IMR-90 (cell line): ENCODE data around the gene CDHR3. TPM values are rescaled to one million over a fixed set of nuclear protein-coding genes. Genes with fewer than 3 reads are reported as not detected.

Source experiments
- ATAC-seq: fragments of 200-7000 bp; cut with Tn5 transposase; 2 replicates; pipeline ENCODE4 v1.9.1; 2020; ENCODE audit warnings: low read depth, mild to moderate bottlenecking, moderate library complexity
- BruUV-seq: library from RNA; stranded (reverse); fragments of 400-500 nt; replicated peaks from 2 replicates; lab custom pipeline; 2021; lab: Mats Ljungman, UMichigan
- CTCF ChIA-PET: fragments of 300-600 bp; formaldehyde crosslinking; extraction: SDS; loops from one replicate; lab custom pipeline; 2021; ENCODE audit warnings: antibody characterized with exemption; lab: Yijun Ruan, JAX
- POLR2A ChIA-PET: fragments of 300-600 bp; sonication (Branson Sonifier 250); formaldehyde crosslinking; loops from one replicate; lab custom pipeline; 2022; ENCODE audit warnings: antibody characterized with exemption; ENCODE audit not compliant: unreplicated experiment; lab: Charles Lee
- DNase-seq: peaks from one replicate; pipeline ENCODE4 v3.0.0; 2013
- H2AFZ ChIP-seq: replicated peaks from 2 replicates; pipeline ENCODE3; 2013; ENCODE audit warnings: low read length, mild to moderate bottlenecking; ENCODE audit not compliant: poor library complexity
- H2AK5ac ChIP-seq: 2 replicates; pipeline ENCODE4 v1.6.1; 2013; ENCODE audit warnings: low read depth, low read length, inconsistent platforms
- H2AK9ac ChIP-seq: replicated peaks from 2 replicates; pipeline ENCODE3; 2013; ENCODE audit warnings: mild to moderate bottlenecking, low read depth, low read length, moderate library complexity; ENCODE audit not compliant: poor library complexity
- H2BK120ac ChIP-seq: 2 replicates; pipeline ENCODE4 v1.6.1; 2013; ENCODE audit warnings: low read depth, low read length, inconsistent platforms
- H2BK15ac ChIP-seq: 3 replicates; pipeline ENCODE4 v1.6.1; 2013; ENCODE audit warnings: low read depth, low read length, inconsistent platforms
- H2BK20ac ChIP-seq: 2 replicates; pipeline ENCODE4 v1.6.1; 2013; ENCODE audit warnings: low read depth, mild to moderate bottlenecking, inconsistent platforms, low read length, moderate library complexity
- H2BK5ac ChIP-seq: 2 replicates; pipeline ENCODE4 v1.6.1; 2013; ENCODE audit warnings: mild to moderate bottlenecking, low read depth, low read length, inconsistent platforms; ENCODE audit not compliant: poor library complexity, severe bottlenecking
- H3K14ac ChIP-seq: replicated peaks from 2 replicates; pipeline ENCODE4 v1.6.1; 2013; ENCODE audit warnings: low read depth, low read length, inconsistent platforms
- H3K18ac ChIP-seq: 2 replicates; pipeline ENCODE4 v1.6.1; 2013; ENCODE audit warnings: low read depth, low read length, control low read depth
- H3K23ac ChIP-seq: 2 replicates; pipeline ENCODE4 v1.6.1; 2013; ENCODE audit warnings: low read depth, low read length, inconsistent platforms
- H3K27ac ChIP-seq: 2 replicates; pipeline ENCODE4 v1.5.1; 2013; ENCODE audit warnings: mild to moderate bottlenecking, control low read depth, low read length; ENCODE audit not compliant: insufficient read depth
- H3K27me3 ChIP-seq: 2 replicates; pipeline ENCODE4 v1.6.1; 2013; ENCODE audit warnings: low read length; ENCODE audit not compliant: control insufficient read depth, insufficient read depth
- H3K36me3 ChIP-seq: 2 replicates; pipeline ENCODE4 v1.6.1; 2013; ENCODE audit warnings: low read length, mixed read lengths; ENCODE audit not compliant: control insufficient read depth, insufficient read depth
- H3K4ac ChIP-seq: 2 replicates; pipeline ENCODE4 v1.6.1; 2013; ENCODE audit warnings: low read depth, low read length, inconsistent platforms
- H3K4me1 ChIP-seq: 2 replicates; pipeline ENCODE4 v1.6.1; 2013; ENCODE audit warnings: low read length, mixed read lengths; ENCODE audit not compliant: control insufficient read depth, insufficient read depth
- H3K4me2 ChIP-seq: 2 replicates; pipeline ENCODE4 v1.6.1; 2013; ENCODE audit warnings: low read depth, mild to moderate bottlenecking, control low read depth, low read length, moderate library complexity
- H3K4me3 ChIP-seq: 2 replicates; pipeline ENCODE4 v1.5.1; 2013; ENCODE audit warnings: low read depth, mild to moderate bottlenecking, control low read depth, low read length, moderate library complexity; ENCODE audit not compliant: insufficient read depth
- H3K56ac ChIP-seq: 2 replicates; pipeline ENCODE4 v1.6.1; 2013; ENCODE audit warnings: low read length, inconsistent platforms; ENCODE audit not compliant: insufficient read depth; ENCODE audit errors: extremely low read depth
- H3K79me1 ChIP-seq, 2 experiments: 2 replicates each; pipeline ENCODE4 v1.6.1; 2013; ENCODE audit warnings: low read length in 2 of 2, inconsistent platforms in 1 of 2, low read depth in 1 of 2
- H3K9ac ChIP-seq: 2 replicates; pipeline ENCODE4 v1.6.1; 2013; ENCODE audit warnings: low read depth, low read length, control low read depth
- H3K9me1 ChIP-seq: 2 replicates; pipeline ENCODE4 v1.6.1; 2013; ENCODE audit warnings: low read length, inconsistent platforms; ENCODE audit not compliant: insufficient read depth
- H3K9me3 ChIP-seq: 2 replicates; pipeline ENCODE4 v1.6.1; 2013; ENCODE audit warnings: low read length; ENCODE audit not compliant: control insufficient read depth, insufficient read depth
- H4K20me1 ChIP-seq: 2 replicates; pipeline ENCODE4 v1.6.1; 2013; ENCODE audit warnings: low read length, inconsistent platforms; ENCODE audit not compliant: insufficient read depth
- H4K5ac ChIP-seq: 2 replicates; pipeline ENCODE4 v1.6.1; 2013; ENCODE audit warnings: mild to moderate bottlenecking, low read depth, low read length, control low read depth
- H4K8ac ChIP-seq, 2 experiments: 2 replicates each; pipeline ENCODE4 v1.6.1; 2013; ENCODE audit warnings: low read depth in 2 of 2, low read length in 2 of 2, control low read depth in 1 of 2, inconsistent platforms in 1 of 2
- H4K91ac ChIP-seq: 2 replicates; pipeline ENCODE4 v1.6.1; 2013; ENCODE audit warnings: low read depth, low read length, inconsistent platforms; ENCODE audit not compliant: insufficient read depth
- MAZ ChIP-seq: IDR thresholded peaks from 2 replicates; pipeline ENCODE4 v1.6.1; 2012; ENCODE audit warnings: low read depth, mild to moderate bottlenecking, low read length, improper control_type of control experiment, moderate library complexity, borderline replicate concordance
- MXI1 ChIP-seq: IDR thresholded peaks from 2 replicates; pipeline ENCODE4 v1.6.1; 2012; ENCODE audit warnings: low read depth, mild to moderate bottlenecking, low read length, moderate library complexity, borderline replicate concordance
- NFE2L2 ChIP-seq: fragments of 150-350 bp; IDR thresholded peaks from 2 replicates; pipeline ENCODE4 v1.6.1; 2016; ENCODE audit warnings: low read depth, mild to moderate bottlenecking, low read length
- POLR2A ChIP-seq: IDR thresholded peaks from 2 replicates; pipeline ENCODE4 v1.6.1; 2012; ENCODE audit warnings: mild to moderate bottlenecking, low read depth, low read length
- RAD21 ChIP-seq: IDR thresholded peaks from 2 replicates; pipeline ENCODE4 v1.6.1; 2012; ENCODE audit warnings: low read length, improper control_type of control experiment
- RCOR1 ChIP-seq: IDR thresholded peaks from 2 replicates; pipeline ENCODE4 v1.6.1; 2012; ENCODE audit warnings: mild to moderate bottlenecking, low read length, improper control_type of control experiment; ENCODE audit not compliant: insufficient replicate concordance
- RFX5 ChIP-seq: IDR thresholded peaks from 2 replicates; pipeline ENCODE4 v1.8.0; 2012; ENCODE audit warnings: low read depth, mild to moderate bottlenecking, low read length, moderate library complexity
- WGBS, 2 experiments: methylation state at CpG; one replicate each; pipeline versions ENCODE4 v1.1.5 to v1.1.7; 2013; ENCODE audit warnings: missing lambda C conversion rate in 2 of 2; ENCODE audit not compliant: insufficient read length in 1 of 2; ENCODE audit errors: extremely low coverage in 2 of 2; 5-methylcytosine and 5-hydroxymethylcytosine counted together
- dilution Hi-C: fragments of 300-500 bp; cut with HindIII; formaldehyde crosslinking; loops from one replicate; pipeline ENCODE4 v1.14.3; 2018; ENCODE audit warnings: low sequenced_read_pairs; ENCODE audit not compliant: unreplicated experiment
- in situ Hi-C: fragments of 300-500 bp; cut with MboI; formaldehyde crosslinking; loops from 3 replicates; pipeline ENCODE4 v1.14.3; 2019; ENCODE audit warnings: low sequenced_read_pairs, inconsistent platforms, mixed read lengths
- intact Hi-C: fragments of 100-400 bp; cut with micrococcal nuclease; formaldehyde crosslinking; loops from 2 replicates; pipeline ENCODE4 v1.10.0; 2022
- polyA plus RNA-seq, 3 experiments: library from polyadenylated mRNA; depleted of rRNA; stranded (reverse); fragments of >200 nt; gene quantifications; 2 replicates each; pipeline ENCODE4 v1.2.3, GENCODE V29; 2012; ENCODE audit warnings: low replicate concordance in 1 of 3
- total RNA-seq: library from RNA; depleted of rRNA; stranded (reverse); fragments of >200 nt; gene quantifications from 2 replicates; pipeline ENCODE4 v1.2.3, GENCODE V29; 2012
- TF ChIP-seq, protein P1 (sequence below): conservative IDR thresholded peaks from 2 replicates; pipeline ENCODE4 v1.5.1; 2012; ENCODE audit warnings: mild to moderate bottlenecking, low read depth, low read length, improper control_type of control experiment

Gene CDHR3
- total and polyA plus RNA-seq, 2 of the 4 experiments (the other 2 are of a cell fraction), result 0.96 to 1.6 TPM

DNA sequence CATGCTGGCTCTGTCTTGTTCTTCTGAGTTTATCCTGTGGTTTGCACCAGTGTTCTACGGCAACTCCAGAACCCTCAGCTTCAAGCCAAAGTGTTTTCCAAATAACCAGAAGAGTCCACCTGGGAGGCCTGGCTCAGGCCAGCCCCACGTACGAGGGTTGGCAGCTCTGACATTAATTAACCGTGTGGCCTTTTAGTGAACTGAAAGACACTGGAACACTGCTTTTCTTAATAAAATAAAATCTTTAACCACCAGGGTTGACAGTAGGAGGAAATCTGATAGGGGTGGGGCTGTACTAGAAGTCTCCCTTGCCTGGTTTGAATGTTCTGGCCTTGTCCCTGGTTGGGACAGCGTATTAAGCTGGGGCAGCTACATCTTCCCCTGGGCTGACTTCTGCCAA lies 84.1 kb downstream of the CDHR3 start:
- BruUV-seq, result no TSS peak
- no peak overlapping the region for H3K23ac ChIP-seq
- CTCF ChIA-PET, result interaction anchor here (0.9 kb wide), 2 partner anchors 108 to 313 kb away, joined by 3 read pairs; no protein-coding TSS in a partner anchor
- dilution Hi-C loops, result no loop called here
- H4K8ac ChIP-seq, result no peak overlapping the region
- H2AFZ ChIP-seq, result no peak overlapping the region
- H3K4ac ChIP-seq, result no peak overlapping the region
- no peaks in the 10 kb centered on the region for H3K79me1 ChIP-seq
- 0 out of 2 replicates have a peak, but pooled peaks cover 2% of the 10 kb centered on the region for H3K9me1 ChIP-seq
- no peak for TF ChIP-seq RFX5
- no peak for TF ChIP-seq MXI1
- TF ChIP-seq, protein P1, sequence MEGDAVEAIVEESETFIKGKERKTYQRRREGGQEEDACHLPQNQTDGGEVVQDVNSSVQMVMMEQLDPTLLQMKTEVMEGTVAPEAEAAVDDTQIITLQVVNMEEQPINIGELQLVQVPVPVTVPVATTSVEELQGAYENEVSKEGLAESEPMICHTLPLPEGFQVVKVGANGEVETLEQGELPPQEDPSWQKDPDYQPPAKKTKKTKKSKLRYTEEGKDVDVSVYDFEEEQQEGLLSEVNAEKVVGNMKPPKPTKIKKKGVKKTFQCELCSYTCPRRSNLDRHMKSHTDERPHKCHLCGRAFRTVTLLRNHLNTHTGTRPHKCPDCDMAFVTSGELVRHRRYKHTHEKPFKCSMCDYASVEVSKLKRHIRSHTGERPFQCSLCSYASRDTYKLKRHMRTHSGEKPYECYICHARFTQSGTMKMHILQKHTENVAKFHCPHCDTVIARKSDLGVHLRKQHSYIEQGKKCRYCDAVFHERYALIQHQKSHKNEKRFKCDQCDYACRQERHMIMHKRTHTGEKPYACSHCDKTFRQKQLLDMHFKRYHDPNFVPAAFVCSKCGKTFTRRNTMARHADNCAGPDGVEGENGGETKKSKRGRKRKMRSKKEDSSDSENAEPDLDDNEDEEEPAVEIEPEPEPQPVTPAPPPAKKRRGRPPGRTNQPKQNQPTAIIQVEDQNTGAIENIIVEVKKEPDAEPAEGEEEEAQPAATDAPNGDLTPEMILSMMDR, result no peak
- TF ChIP-seq POLR2A, result no peak
- no peak for TF ChIP-seq NFE2L2
- no peak for TF ChIP-seq RCOR1
- TF ChIP-seq MAZ, result no peak
- TF ChIP-seq RAD21, result no peak
- no peak overlapping the region for H2AK5ac ChIP-seq
- in situ Hi-C loops, result no loop called here
- H3K9ac ChIP-seq, result no peak overlapping the region
- DNase-seq (no peak), ATAC-seq (no peak)
- H4K5ac ChIP-seq, result no peak overlapping the region
- H2BK20ac ChIP-seq, result no peak overlapping the region
- no peak overlapping the region for H3K18ac ChIP-seq
- H3K56ac ChIP-seq, result no peak overlapping the region
- WGBS, 2 experiments, result 100% methylated on average over 1 of the region's 5 CpGs; no CpG with 5 or more reads in 1 of the 2 experiments
- POLR2A ChIA-PET, result no interaction called here
- no peak overlapping the region for H3K14ac ChIP-seq
- H3K4me1 ChIP-seq, result peaks cover 13% of the 10 kb centered on the region
- no peaks in the 10 kb centered on the region for H4K20me1 ChIP-seq
- H2BK5ac ChIP-seq, result no peak overlapping the region
- no peak overlapping the region for H3K27ac ChIP-seq
- H2AK9ac ChIP-seq, result no peak overlapping the region
- H4K91ac ChIP-seq, result no peak overlapping the region
- no peaks in the 10 kb centered on the region for H3K9me3 ChIP-seq
- H3K27me3 ChIP-seq, result peaks cover 20% of the 10 kb centered on the region
- H2BK120ac ChIP-seq, result no peak overlapping the region
- intact Hi-C loops, result loop anchor here (10.0 kb wide), 2 partner anchors 462 to 902 kb away; partner anchors contain the start of gene EFCAB10
- H3K36me3 ChIP-seq, result no peaks in the 10 kb centered on the region
- H3K4me3 ChIP-seq, result no peak overlapping the region
- no peak overlapping the region for H2BK15ac ChIP-seq
- H3K4me2 ChIP-seq, result no peak overlapping the region
